OCI-LY7 (cell line): ENCODE data around the gene ATG2A. TPM values are rescaled to one million over a fixed set of nuclear protein-coding genes. Genes with fewer than 3 reads are reported as not detected.

ENCODE experiments used
- BruUV-seq: library from RNA; stranded (reverse); fragments of 400-500 nt; replicated peaks from 2 replicates; lab custom pipeline; 2021; lab: Mats Ljungman, UMichigan
- CTCF ChIA-PET: fragments of 300-600 bp; sonication (Branson Sonifier 250); formaldehyde crosslinking; loops from one replicate; lab custom pipeline; 2022; ENCODE audit warnings: antibody characterized with exemption; ENCODE audit not compliant: unreplicated experiment; lab: Charles Lee
- POLR2A ChIA-PET: fragments of 300-600 bp; sonication (Branson Sonifier 250); formaldehyde crosslinking; loops from one replicate; lab custom pipeline; 2022; ENCODE audit warnings: antibody characterized with exemption; lab: Charles Lee
- DNase-seq: peaks from one replicate; pipeline ENCODE4 v3.0.0-alpha.2; 2015; ENCODE audit warnings: low spot score
- H2AFZ ChIP-seq: fragments of 200-600 bp; sonication (generic), shearing (Covaris generic); 2 replicates; pipeline ENCODE4 v1.6.1; 2014; ENCODE audit warnings: mild to moderate bottlenecking, antibody characterized with exemption, low read length, moderate library complexity
- H3K27ac ChIP-seq: fragments of 200-600 bp; sonication (generic); 2 replicates; pipeline ENCODE4 v1.5.1; 2014; ENCODE audit warnings: mixed run types, low read depth, mild to moderate bottlenecking, moderate library complexity, low read length, inconsistent platforms; ENCODE audit not compliant: poor library complexity, severe bottlenecking
- H3K36me3 ChIP-seq: fragments of 200-600 bp; sonication (generic); 2 replicates; pipeline ENCODE4 v1.6.1; 2014; ENCODE audit warnings: mild to moderate bottlenecking, antibody characterized with exemption, low read length, moderate library complexity, mixed read lengths; ENCODE audit not compliant: insufficient read depth
- H3K4me1 ChIP-seq: fragments of 200-600 bp; sonication (generic); 2 replicates; pipeline ENCODE4 v1.5.1; 2014; ENCODE audit warnings: mild to moderate bottlenecking, low read length; ENCODE audit not compliant: insufficient read depth, poor library complexity, severe bottlenecking
- H3K4me2 ChIP-seq: fragments of 200-600 bp; sonication (generic); 2 replicates; pipeline ENCODE4 v1.6.1; 2014; ENCODE audit warnings: mild to moderate bottlenecking, low read length
- H3K4me3 ChIP-seq: fragments of 200-600 bp; sonication (generic); 2 replicates; pipeline ENCODE4 v1.5.1; 2014; ENCODE audit warnings: mild to moderate bottlenecking, low read depth, low read length; ENCODE audit not compliant: poor library complexity, severe bottlenecking
- H3K79me2 ChIP-seq: fragments of 200-600 bp; sonication (generic); 2 replicates; pipeline ENCODE4 v1.6.1; 2016; ENCODE audit warnings: low read depth, mild to moderate bottlenecking, low read length, moderate library complexity, mixed read lengths; ENCODE audit not compliant: insufficient read depth
- H3K9me2 ChIP-seq: fragments of 200-600 bp; sonication (generic); 2 replicates; pipeline ENCODE4 v1.6.1; 2016; ENCODE audit warnings: mild to moderate bottlenecking, low read length, mixed read lengths; ENCODE audit not compliant: insufficient read depth
- H3K9me3 ChIP-seq: fragments of 200-600 bp; sonication (generic); 2 replicates; pipeline ENCODE4 v1.6.1; 2014; ENCODE audit warnings: mild to moderate bottlenecking, mixed run types, low read length, mixed read lengths
- H4K20me1 ChIP-seq: fragments of 200-600 bp; sonication (generic); 2 replicates; pipeline ENCODE4 v1.6.1; 2014; ENCODE audit warnings: mild to moderate bottlenecking, antibody characterized with exemption, low read length, moderate library complexity, mixed read lengths; ENCODE audit not compliant: insufficient read depth
- EZH2phosphoT487 ChIP-seq: fragments of 200-600 bp; sonication (generic); IDR thresholded peaks from 2 replicates; pipeline ENCODE4 v1.6.1; 2018; ENCODE audit warnings: low read depth, borderline replicate concordance, mild to moderate bottlenecking, mixed run types, antibody characterized with exemption, low read length, moderate library complexity, mixed read lengths
- intact Hi-C: fragments of 100-400 bp; cut with micrococcal nuclease; formaldehyde crosslinking; loops from one replicate; pipeline ENCODE4 v1.10.0; 2022; ENCODE audit not compliant: unreplicated experiment
- total RNA-seq, 2 experiments: library from RNA; depleted of rRNA in 1 of 2; stranded (reverse); fragments of >200 nt in 1 of 2; shearing (Covaris generic) in 1 of 2; gene quantifications; 2 replicates each; pipeline ENCODE4 v1.2.3, GENCODE V29; 2014 to 2022
- TF ChIP-seq, protein P1 (sequence below): fragments of 200-600 bp; sonication (generic); conservative IDR thresholded peaks from 2 replicates; pipeline ENCODE4 v1.5.1; 2014; ENCODE audit warnings: mild to moderate bottlenecking, antibody characterized with exemption, low read length, moderate library complexity, mixed read lengths

The ATG2A gene
- total RNA-seq, 2 experiments from 2014 or later = 18.1 to 28.2 TPM

DNA sequence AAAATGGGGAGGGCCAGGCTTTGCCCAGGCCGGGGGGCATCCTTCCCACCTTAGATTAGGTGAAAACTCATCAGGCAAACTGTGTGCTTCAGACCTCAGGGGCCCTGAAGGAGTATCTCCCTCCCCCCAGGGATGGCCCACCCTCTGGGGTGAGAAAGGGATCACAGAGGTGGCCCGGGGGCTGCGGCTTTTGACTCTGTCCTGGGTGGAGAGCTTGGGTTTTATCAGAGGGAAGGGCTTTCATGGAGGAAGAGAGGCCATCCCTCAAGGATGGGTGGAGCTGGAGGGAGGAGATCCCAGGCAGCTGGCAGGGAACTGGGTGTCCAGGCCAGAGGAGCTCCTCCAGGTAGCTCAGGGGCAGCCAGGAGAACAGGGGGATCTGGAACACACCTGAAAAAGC, 4.4 kb upstream of the ATG2A start:
- H3K9me2 ChIP-seq = no peaks in the 10 kb centered on the region
- TF ChIP-seq EZH2phosphoT487 = no peak
- no peaks in the 10 kb centered on the region for H3K36me3 ChIP-seq
- H3K4me2 ChIP-seq = no peak overlapping the region
- DNase-seq = no peak
- no TSS peak for BruUV-seq
- intact Hi-C loops = no loop called here
- no peak overlapping the region for H2AFZ ChIP-seq
- no peak overlapping the region for H3K27ac ChIP-seq
- CTCF ChIA-PET = no interaction called here
- no peak overlapping the region for H3K4me3 ChIP-seq
- no peaks in the 10 kb centered on the region for H4K20me1 ChIP-seq
- no peaks in the 10 kb centered on the region for H3K9me3 ChIP-seq
- POLR2A ChIA-PET = interaction anchor here (0.7 kb wide), 1 partner anchor 854 kb away, joined by 3 read pairs; no protein-coding TSS in a partner anchor
- H3K79me2 ChIP-seq = peaks cover 4% of the 10 kb centered on the region; the same call in 1 of the 2 replicates
- peaks cover 39% of the 10 kb centered on the region for H3K4me1 ChIP-seq

DNA sequence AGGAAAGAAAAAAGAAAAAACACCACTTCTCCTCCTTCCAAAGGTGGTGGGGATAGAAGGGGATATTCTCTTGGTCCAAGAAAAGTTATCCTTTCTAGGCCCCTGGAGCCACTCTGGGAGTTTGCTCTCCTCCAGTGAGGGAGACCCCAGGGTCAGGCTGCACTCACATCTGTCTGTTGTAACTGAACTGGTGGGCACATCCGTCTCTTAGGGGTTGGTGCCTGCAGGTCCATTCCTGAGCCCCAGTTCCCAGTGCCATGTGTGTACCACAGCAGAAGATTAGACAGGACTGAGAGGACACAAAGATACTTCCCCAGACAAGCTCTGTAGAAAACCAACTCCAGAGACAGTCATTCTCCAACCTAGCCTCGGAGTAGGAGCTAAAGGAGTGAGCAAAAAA, 3.1 kb upstream of the ATG2A start:
- Histone ChIP-seq H4K20me1 (no peaks in the 10 kb centered on the region), H3K4me3 (no peak overlapping the region), H3K36me3 (no peaks in the 10 kb centered on the region), H3K9me3 (no peaks in the 10 kb centered on the region), H3K9me2 (no peaks in the 10 kb centered on the region), H3K27ac (no peak overlapping the region), H3K4me2 (no peak overlapping the region), H2AFZ (no peak overlapping the region), H3K79me2 (peaks cover 10% of the 10 kb centered on the region; the same call in 1 of the 2 replicates), H3K4me1 (peaks cover 44% of the 10 kb centered on the region)
- no peak for TF ChIP-seq EZH2phosphoT487
- TF ChIP-seq, protein P1, sequence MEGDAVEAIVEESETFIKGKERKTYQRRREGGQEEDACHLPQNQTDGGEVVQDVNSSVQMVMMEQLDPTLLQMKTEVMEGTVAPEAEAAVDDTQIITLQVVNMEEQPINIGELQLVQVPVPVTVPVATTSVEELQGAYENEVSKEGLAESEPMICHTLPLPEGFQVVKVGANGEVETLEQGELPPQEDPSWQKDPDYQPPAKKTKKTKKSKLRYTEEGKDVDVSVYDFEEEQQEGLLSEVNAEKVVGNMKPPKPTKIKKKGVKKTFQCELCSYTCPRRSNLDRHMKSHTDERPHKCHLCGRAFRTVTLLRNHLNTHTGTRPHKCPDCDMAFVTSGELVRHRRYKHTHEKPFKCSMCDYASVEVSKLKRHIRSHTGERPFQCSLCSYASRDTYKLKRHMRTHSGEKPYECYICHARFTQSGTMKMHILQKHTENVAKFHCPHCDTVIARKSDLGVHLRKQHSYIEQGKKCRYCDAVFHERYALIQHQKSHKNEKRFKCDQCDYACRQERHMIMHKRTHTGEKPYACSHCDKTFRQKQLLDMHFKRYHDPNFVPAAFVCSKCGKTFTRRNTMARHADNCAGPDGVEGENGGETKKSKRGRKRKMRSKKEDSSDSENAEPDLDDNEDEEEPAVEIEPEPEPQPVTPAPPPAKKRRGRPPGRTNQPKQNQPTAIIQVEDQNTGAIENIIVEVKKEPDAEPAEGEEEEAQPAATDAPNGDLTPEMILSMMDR = no peak
- BruUV-seq = no TSS peak
- CTCF ChIA-PET = no interaction called here
- POLR2A ChIA-PET = no interaction called here
- intact Hi-C loops = no loop called here
- DNase-seq = no peak

DNA sequence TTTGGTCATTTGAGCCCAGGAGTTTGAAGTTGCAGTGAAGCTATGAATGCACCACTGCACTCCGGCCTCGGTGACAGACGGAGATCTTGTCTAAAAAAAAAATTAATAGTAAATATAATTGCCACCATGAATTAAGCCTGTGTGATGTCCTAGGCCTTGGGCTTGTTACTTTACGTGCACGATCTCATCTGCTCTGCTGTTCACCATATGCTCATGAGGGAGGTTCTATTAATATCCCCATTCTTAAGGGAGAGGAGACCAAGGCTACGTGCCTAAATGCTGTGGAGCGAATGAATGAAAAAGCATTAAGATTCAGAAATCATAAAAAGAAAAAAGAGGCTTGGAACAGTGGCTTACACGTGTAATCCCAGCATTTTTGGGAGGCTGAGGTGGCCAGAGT, 2.6 kb upstream of the ATG2A start:
- ChIA-PET POLR2A (interaction anchor here (0.6 kb wide), 1 partner anchor 53 kb away, joined by 3 read pairs; no protein-coding TSS in a partner anchor), CTCF (interaction anchor here (0.6 kb wide), 1 partner anchor 66 kb away, joined by 5 read pairs; no protein-coding TSS in a partner anchor)
- Histone ChIP-seq H3K4me3 (no peak overlapping the region), H3K4me1 (peaks cover 43% of the 10 kb centered on the region), H3K4me2 (no peak overlapping the region), H3K9me3 (no peaks in the 10 kb centered on the region), H2AFZ (no peak overlapping the region), H3K79me2 (peaks cover 10% of the 10 kb centered on the region; the same call in 1 of the 2 replicates), H3K36me3 (no peaks in the 10 kb centered on the region), H4K20me1 (no peaks in the 10 kb centered on the region), H3K9me2 (no peaks in the 10 kb centered on the region), H3K27ac (no peak overlapping the region)
- TF ChIP-seq, protein P1 = no peak
- TF ChIP-seq EZH2phosphoT487 = no peak
- no TSS peak for BruUV-seq
- intact Hi-C loops = loop anchor here (5.0 to 10.0 kb wide), 2 partner anchors 53 to 165 kb away; partner anchors contain the start of genes CDCA5, MAJIN and ZFPL1
- DNase-seq = no peak
